ENCODE results near the gene NLGN4X.

The NLGN4X gene

GRCh38 chrX:6228720-6229119, at the start of gene NLGN4X:
TSS of gene NLGN4X (minus strand) at chrX:6228867. CDS start at chrX:6151466, 77,401 bp downstream.
- peak; percentile 68 for DNase-seq (ENCODE audit: low read depth, low spot score)

- no peak for DNase-seq (ENCODE audit: low read depth, low spot score)
These were observed 37.4 kb upstream of the NLGN4X start for GRCh38 chrX:6266041-6266440.

GRCh38 chrX:6262959-6263358, 34.3 kb upstream of the NLGN4X start:
- DNase-seq (ENCODE audit: low read depth, low spot score) = no peak

- DNase-seq (ENCODE audit: low read depth, low spot score) = no peak
These were observed 28.4 kb upstream of the NLGN4X start for GRCh38 chrX:6257025-6257424.

GRCh38 chrX:6244666-6245065, 16.0 kb upstream of the NLGN4X start:
- DNase-seq (ENCODE audit: low read depth, low spot score) = no peak

- no peak for DNase-seq (ENCODE audit: low read depth, low spot score)
These were observed 9.9 kb upstream of the NLGN4X start for GRCh38 chrX:6238576-6238975.

GRCh38 chrX:6227935-6228334, 732 bp downstream of the NLGN4X start:
- DNase-seq (ENCODE audit: low read depth, low spot score) = no peak

- DNase-seq (ENCODE audit: low read depth, low spot score) = no peak
These were observed 1.2 kb downstream of the NLGN4X start for GRCh38 chrX:6227453-6227835.

- DNase-seq (ENCODE audit: low read depth, low spot score) = no peak
These were observed 1.8 kb downstream of the NLGN4X start for GRCh38 chrX:6226596-6227452.

- no peak for DNase-seq (ENCODE audit: low read depth, low spot score)
These were observed 2.6 kb downstream of the NLGN4X start for GRCh38 chrX:6225911-6226595.

GRCh38 chrX:6225288-6225910, 3.3 kb downstream of the NLGN4X start:
- DNase-seq (ENCODE audit: low read depth, low spot score) = no peak

GRCh38 chrX:6223516-6223915, 5.2 kb downstream of the NLGN4X start:
- no peak for DNase-seq (ENCODE audit: low read depth, low spot score)

GRCh38 chrX:6210230-6210629, 18.4 kb downstream of the NLGN4X start:
- DNase-seq (ENCODE audit: low read depth, low spot score) = no peak

GRCh38 chrX:6203462-6204215, 25.0 kb downstream of the NLGN4X start:
- no peak for DNase-seq (ENCODE audit: low read depth, low spot score)

GRCh38 chrX:6199486-6199885, 29.2 kb downstream of the NLGN4X start:
- DNase-seq (ENCODE audit: low read depth, low spot score) = no peak

GRCh38 chrX:6187256-6187655, 41.4 kb downstream of the NLGN4X start:
- no peak for DNase-seq (ENCODE audit: low read depth, low spot score)

GRCh38 chrX:6184900-6185515, 43.7 kb downstream of the NLGN4X start:
- no peak for DNase-seq (ENCODE audit: low read depth, low spot score)

GRCh38 chrX:6175914-6176313, 52.8 kb downstream of the NLGN4X start:
- no peak for DNase-seq (ENCODE audit: low read depth, low spot score)

- no peak for DNase-seq (ENCODE audit: low read depth, low spot score)
These were observed 58.2 kb downstream of the NLGN4X start for GRCh38 chrX:6170424-6170823.

- no peak for DNase-seq (ENCODE audit: low read depth, low spot score)
These were observed 59.3 kb downstream of the NLGN4X start for GRCh38 chrX:6169407-6169806.

- DNase-seq (ENCODE audit: low read depth, low spot score) = no peak
These were observed 64.9 kb downstream of the NLGN4X start for GRCh38 chrX:6163721-6164120.
